NCI-H524 treated with DMSO at 0.1 percent for 48 hours (cell line): ENCODE data around the gene KRT27.
"Not testable (repeated sequence)": the region's sequence is repeated elsewhere in the genome, so short reads cannot be mapped to it uniquely, and the experiment has no call there.

Experiments used
- DNase-seq: peaks from one replicate; lab custom pipeline; 2025; lab: John Stamatoyannopoulos, UW

The KRT27 gene

DNA sequence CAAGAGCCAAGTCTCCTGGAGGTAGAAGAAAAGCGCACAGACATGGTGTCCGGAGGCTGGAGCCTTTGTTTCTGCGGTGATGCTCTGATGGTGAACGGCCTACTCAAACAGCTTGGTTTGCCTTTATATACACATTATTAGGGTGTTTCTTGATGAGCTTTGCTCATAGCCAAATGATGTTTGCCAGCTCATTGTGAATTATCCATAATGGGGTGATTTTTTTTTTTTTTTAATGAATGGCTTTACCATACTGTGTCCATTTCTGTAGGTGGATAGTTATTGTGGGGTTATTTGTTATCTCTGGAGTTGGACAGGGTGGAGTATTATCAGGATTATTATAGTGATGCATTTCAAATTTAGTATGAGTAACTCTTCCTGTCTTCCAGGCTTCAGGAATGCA lies at the start of gene KRT27:
TSS of gene KRT27 (minus strand) at position 101 of the 400 bp plus-strand sequence. CDS start at position 44, 57 bp downstream.
- DNase-seq, result no peak

- DNase-seq, result no peak
These were observed 47.9 kb upstream of the KRT27 start for GRCh38 chr17:40830085-40830776.

- DNase-seq, result no peak
These were observed 46.2 kb upstream of the KRT27 start for GRCh38 chr17:40828454-40829044.

- no peak for DNase-seq
These were observed 45.5 kb upstream of the KRT27 start for GRCh38 chr17:40827746-40828453.

DNA sequence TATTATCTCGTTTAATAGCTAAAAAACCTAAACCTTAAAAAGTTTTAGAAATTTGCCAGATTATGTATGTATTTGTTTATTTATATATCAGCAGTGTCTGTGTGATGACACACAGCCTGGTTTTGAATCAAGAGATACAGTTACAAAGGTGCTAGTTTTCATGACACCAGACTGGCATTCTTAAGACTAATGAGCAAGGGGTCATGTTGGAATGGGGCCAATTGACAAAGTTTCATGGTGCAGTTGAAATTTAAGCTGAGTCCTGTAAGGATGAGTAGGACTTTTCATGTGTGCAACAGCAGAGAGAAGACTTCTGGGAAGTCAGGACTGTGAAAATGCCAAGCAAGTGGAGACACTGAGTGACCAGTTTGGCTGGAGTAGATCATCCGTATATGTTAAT lies 43.2 kb upstream of the KRT27 start:
- no peak for DNase-seq

GRCh38 chr17:40824015-40824832 lies 41.9 kb upstream of the KRT27 start:
- no peak for DNase-seq

DNA sequence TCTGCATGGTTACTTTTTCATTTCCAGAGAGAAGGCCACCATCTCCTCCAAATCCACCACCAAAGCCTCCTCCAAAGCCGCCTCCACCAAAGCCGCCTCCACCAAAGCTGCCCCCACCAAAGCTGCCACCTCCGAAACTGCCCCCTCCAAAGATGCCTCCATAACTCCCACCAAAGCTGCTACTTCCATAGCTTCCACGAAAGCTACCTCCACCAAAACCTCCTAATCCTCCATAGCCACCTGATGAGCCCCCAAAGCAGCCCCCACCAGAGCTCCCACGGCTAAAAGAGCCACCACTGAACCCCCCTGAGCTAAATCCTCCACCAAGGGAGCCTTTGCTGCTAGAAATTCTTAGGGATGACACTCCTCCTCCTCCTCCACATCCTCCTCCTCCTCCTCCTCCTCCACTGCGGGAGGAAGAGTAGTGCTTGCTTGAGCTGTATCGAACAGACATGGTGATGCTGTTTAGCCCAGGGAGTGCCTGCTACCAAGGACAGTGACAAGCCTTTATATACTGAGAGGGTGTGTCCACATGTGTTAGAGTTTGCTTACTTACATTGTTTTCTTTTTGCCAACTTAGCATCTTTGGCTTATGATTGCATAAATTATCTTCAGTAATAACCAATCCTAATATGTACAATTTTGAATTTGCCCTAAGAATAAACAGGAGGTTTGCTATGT lies 39.9 kb upstream of the KRT27 start, which contains the start of gene KRT10:
TSS of gene KRT10 (minus strand) at position 483 of the 681 bp plus-strand sequence. CDS start at position 454, 29 bp downstream.
- DNase-seq, result no peak

DNA sequence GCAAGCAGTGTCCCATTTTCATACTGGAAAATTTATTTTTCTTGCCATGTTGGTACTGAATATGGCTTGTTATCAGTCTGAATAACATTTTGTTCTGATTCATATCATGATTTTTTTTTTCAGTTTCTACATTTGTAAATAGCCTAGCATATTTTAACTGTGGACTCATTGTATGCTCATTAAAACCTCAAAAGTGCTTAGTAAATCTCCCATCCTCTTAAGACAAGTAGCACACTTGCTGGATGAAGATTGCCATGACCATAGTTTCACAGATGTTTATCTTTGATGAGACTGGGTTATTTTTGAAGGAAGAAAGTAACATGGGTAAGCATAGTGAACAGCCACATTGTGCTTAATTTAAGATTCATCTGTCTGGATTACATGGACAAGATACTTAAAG lies 39.2 kb upstream of the KRT27 start:
- no peak for DNase-seq

GRCh38 chr17:40820228-40820838 lies 38.0 kb upstream of the KRT27 start:
- no peak for DNase-seq

DNA sequence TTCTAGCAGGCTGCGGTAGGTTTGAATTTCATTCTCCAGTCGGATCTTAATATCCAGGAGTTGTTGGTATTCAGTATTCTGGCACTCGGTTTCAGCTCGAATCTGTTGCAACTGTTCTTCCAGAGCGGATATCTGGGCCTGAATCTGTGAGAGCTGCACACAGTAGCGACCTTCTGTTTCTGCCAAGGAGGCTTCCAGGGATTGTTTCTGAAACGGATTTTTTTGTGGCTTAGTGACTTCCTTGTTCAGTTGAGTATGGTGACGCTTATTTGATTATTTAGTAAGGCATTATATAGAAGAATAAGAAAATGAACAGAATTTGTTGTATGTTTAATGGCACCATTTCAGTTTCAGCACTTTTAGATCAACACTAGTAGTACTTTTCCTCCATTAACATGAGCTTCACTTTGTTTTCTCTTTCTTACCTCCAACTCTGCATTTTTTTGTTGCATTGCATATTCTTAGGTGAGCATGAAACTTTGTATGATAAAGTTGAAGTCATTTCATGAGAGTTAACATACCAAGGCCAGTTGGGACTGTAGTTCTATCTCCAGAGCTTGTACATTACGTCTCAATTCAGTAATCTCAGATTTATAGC lies 37.3 kb upstream of the KRT27 start:
- no peak for DNase-seq

DNA sequence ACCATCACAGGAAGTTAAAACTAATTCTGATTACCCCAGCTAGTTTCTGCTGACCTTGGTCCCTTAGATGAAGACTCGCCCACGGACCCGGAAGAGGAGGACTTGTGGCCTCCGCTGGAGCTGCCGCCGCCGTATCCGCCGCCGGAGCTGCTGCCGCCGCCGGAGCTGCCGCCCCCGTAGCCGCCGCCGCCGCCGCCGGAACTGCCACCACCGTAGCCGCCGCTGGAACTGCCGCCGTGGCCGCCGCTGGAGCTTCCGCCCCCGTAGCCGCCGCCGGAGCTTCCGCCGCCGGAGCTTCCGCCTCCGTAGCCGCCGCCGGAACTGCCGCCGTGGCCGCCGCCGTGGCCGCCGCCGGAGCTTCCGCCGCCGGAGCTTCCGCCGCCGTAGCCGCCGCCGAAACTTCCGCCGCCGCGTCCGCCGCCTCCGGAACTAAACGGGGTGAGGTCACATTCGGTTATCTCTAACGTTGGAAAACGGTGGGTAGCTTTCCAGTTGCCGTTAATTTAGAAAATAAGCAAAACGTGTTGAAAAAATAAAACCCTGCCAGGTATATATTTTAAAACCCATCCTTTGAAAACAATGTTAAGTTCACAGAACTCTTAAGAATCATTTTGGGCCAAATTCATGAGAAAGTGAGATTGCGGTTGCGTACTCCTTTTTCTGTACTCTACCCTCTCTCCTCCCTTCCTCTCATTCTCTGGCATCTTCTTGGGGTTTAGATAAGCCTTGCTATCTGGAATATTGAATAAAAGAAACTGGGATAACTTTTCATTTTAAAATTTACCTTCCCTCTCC lies 36.6 kb upstream of the KRT27 start:
- DNase-seq, result peak; percentile 20

DNA sequence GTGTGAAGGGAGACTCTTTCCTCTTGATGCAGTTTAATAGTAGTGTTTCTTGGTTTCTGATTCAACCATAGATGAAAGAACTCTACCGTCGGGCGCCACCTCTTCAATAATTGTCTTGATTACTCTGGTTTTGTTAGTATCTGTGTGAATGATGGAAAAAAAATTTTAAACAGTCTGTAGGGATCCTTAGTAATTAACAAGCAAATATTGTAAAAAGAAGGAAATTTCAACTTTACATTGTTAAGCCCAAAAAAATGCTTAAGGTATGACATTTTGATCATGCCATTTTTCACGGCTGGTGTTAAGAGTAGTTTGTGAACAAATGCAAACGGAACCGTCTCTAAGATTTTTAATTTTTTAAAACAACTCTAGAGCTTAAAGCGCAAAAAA lies 36.0 kb upstream of the KRT27 start:
- no peak for DNase-seq

GRCh38 chr17:40817103-40817682 lies 34.8 kb upstream of the KRT27 start:
- no peak for DNase-seq

GRCh38 chr17:40816569-40816968 lies 34.2 kb upstream of the KRT27 start:
- no peak for DNase-seq

GRCh38 chr17:40815381-40815780 lies 33.0 kb upstream of the KRT27 start:
- no peak for DNase-seq

- DNase-seq, result not testable (repeated sequence)
These were observed 32.3 kb upstream of the KRT27 start for GRCh38 chr17:40814657-40815056.

DNA sequence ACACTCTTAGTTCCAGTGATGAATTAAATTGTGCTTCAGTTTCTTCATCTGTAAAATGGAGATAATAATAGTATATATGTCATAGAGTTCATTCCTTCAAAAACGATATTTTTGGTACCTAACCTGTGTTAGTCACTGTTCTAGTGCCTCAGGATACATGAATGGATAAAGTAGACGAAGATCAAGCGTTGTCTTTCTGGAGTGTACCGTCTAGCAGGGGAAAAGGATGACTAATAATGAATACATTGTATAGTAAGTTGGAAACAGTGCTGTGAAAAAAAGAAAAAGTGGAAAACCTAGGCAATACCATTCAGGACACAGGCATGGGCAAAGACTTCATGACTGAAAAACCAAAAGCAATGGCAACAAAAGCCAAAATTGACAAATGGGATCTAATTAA lies 31.5 kb upstream of the KRT27 start:
- no peak for DNase-seq

- DNase-seq, result no peak
These were observed 30.3 kb upstream of the KRT27 start for GRCh38 chr17:40812639-40813038.

DNA sequence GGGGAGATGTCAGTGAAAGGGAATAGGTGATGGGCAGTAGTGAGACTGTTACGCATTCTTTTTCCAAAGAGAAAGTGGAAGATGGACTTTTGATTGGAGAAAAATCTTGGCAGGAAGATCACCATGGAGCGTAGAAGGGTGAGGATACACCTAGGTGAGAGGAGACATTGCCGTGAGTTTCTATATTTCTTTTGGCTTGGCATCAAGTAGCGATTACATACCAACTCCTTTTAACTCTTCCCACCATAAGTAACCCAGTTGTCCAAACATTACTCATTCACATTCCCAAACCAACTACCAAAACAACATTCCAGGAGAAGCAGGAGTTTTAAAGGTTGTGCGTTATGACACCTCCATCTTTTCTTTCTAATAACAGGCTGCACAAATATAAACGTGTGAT lies 28.1 kb upstream of the KRT27 start:
- DNase-seq, result no peak
